Midbrain (tissue), 1 donor: ENCODE results near the gene CCDC85B.

Source experiments
- DNase-seq: peaks from one replicate; lab custom pipeline; 2025; lab: John Stamatoyannopoulos, UW

Gene CCDC85B

GRCh38 chr11:65869643-65870306 is 20.7 kb upstream of the CCDC85B start:
- no peak for DNase-seq

DNA sequence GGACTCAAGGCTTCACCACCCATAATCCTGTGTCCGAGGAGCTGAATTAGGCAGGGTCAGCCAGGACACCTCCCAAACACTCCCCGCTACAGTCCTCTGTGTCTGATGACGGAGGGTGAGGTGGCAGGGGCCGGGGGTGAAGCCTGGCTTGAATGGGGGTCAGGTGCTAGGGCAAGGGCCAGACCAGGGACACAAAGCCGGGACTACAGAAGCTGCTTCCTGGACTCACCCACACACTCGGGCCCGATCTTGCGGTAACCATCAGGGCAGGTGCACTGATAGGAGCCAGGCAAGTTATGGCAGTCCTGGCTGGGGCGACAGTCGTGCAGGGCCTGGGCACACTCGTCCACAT is 20.2 kb upstream of the CCDC85B start:
- no peak for DNase-seq

DNA sequence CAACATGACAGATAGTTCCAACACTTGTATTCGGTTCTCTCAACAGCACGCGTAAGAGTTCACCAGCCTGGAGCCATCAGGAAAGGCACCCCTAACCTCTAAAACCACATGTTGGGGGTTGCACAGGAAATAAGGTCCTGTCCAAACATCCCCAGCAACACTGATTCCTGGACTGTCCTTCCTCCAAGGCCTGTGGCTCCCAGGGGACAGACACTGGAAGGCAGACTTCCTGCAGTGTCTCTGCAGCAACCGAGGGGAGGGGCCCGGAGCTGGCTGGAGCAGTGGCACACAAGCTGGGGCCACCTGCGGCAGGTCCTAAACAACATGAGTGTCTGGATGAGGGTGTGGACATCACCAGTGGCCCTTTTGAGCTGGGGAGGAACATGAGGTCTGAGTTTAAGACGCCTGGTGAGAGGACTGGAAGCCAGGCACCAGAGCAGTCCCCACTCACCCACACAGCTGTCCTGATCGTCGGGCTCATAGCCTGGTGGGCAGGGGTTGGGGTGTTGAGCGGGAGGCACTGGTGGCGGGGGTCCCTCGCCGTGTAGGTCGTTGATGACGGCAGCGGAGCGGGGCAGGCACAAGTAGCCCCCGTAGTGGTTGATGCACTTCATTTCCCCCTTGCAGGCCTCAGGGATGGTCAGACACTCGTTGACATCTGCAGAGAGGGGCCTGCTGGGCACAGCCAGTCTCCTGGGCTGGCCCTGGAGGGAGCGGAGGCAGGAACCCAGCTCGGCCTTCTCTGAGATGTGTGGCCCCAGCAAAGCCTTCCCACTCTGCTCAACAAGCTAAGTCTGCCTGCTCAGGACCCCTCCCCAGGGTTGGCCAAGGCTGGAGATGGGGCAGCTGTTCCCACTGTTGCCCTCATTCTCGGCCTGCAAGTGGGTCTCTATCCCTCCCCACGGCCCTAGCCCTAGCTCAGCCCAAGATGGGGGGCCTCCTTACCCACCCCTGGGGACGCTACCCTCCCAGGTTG is 19.5 kb upstream of the CCDC85B start:
- no peak for DNase-seq

DNA sequence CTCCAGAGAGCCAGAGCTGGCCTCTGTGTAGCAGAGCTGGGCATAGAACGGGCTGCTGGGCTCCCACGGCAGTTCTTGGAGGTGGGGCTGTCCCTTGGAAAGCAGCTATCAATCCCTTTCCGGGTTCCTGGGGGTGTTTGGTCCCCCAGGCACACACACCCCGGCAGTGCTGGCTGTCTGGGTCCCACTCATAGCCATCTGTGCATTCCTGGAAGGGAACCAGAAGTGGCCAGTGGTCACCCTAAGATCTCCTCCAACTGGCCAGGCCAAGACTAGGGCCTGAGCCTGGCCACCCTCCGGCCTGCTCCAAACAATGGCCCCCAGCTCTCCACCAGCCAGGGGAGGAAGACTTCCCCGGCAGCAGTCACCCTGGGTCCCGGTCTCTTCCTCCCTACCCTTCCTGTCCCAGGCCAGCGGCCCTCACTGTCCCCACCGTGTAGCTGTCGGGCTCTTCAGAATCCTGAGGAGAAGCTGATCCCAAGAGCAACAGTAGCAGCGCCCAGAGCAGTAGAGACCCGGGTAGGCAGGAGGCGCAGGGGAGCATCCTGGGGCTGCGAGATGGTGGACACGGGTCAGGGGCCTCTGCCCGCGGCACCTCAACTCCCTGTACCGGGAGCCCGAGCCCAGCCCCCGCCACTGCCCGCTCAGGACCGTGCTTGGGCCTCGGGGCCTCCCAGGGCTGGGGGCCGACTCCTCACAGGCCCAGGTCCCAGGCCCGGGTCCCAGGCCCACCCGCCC is 18.5 kb upstream of the CCDC85B start:
- DNase-seq: peak; percentile 3

DNA sequence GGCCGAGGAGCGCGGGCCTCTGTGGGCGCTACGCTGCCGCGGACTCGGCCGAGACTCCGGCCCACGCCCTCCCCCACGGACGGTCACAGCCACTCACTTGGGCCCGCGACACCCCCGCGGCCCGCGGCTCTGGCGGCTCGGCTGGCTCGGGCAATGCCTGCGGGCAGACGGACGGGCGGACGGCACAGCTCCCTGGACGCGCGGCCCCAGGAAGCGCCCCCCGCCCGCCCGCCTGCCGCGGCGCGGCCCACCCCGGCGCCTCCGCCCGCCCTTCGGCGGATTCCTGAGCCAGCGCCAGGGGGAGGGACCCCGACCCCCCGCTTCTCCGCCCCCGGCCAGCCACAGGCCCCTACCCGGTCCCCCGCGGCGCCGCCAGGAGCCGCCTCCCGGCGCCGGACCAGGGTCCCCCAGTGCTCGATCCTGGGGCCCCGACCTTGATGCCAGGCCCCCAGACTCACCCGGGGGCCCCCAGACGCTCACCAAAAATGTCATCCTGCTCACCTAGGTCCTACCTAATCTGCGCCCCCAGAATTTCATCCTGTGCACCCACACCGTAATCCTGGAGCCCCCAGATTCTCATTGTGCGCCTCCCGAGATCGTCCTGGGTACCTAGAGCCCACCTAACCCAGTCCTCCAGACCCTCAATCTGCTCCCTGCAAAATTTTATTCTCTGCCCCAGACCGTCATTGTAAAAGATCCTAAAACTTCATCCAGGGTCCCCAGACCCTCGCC is 17.7 kb upstream of the CCDC85B start, which contains the start of gene EFEMP2:
Gene EFEMP2, minus strand, starts transcription at position 215 of the 732 bp plus-strand sequence. CDS start 446 bp downstream, outside the sequence.
- no peak for DNase-seq

- DNase-seq: peak; percentile 94
These were observed 16.9 kb upstream of the CCDC85B start for GRCh38 chr11:65873318-65874156.

DNA sequence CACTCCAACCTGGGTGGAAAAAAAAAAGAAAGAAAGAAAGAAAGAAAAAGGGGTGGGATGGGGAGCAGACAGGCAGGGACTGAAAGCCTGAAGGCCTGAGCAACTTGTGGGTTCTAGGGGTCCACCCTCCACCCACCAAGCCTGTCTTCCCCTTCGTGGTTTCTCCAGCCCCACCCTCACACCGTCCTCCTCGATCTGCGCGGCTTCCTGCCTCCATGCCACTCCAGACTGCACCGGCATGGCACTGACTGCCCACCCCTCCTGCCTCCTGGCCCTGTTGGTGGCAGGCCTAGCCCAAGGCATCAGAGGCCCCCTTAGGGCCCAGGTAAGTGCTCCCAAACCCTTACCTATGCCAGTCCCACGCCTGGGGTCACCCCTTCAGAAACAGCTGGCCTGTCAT is 10.9 kb upstream of the CCDC85B start, which contains the start of gene CTSW:
Gene CTSW, plus strand, starts transcription at position 221 of the 400 bp plus-strand sequence. Its CDS starts 18 bp downstream, at position 239.
- DNase-seq: no peak

DNA sequence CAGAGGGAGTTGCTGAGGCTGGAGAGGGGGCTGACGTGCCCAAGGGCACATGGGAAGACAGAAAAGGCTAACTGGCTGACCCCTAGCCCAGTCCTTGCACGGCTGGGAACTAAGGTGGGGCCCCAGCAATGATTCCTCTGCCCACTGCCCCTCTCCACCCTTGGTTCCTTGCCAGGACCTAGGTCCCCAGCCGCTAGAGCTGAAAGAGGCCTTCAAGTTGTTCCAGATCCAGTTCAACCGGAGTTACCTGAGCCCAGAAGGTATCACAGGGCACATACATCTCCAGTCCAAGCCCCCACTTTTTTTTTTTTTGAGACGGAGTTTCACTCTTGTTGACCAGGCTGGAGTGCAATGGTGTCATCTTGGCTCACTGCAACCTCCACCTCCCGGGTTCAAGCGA is 10.4 kb upstream of the CCDC85B start:
- no peak for DNase-seq

GRCh38 chr11:65880844-65881421 is 9.5 kb upstream of the CCDC85B start:
- no peak for DNase-seq

- DNase-seq: no peak
These were observed 8.1 kb upstream of the CCDC85B start for GRCh38 chr11:65882120-65883057.

GRCh38 chr11:65883058-65883761 is 7.3 kb upstream of the CCDC85B start:
- no peak for DNase-seq

DNA sequence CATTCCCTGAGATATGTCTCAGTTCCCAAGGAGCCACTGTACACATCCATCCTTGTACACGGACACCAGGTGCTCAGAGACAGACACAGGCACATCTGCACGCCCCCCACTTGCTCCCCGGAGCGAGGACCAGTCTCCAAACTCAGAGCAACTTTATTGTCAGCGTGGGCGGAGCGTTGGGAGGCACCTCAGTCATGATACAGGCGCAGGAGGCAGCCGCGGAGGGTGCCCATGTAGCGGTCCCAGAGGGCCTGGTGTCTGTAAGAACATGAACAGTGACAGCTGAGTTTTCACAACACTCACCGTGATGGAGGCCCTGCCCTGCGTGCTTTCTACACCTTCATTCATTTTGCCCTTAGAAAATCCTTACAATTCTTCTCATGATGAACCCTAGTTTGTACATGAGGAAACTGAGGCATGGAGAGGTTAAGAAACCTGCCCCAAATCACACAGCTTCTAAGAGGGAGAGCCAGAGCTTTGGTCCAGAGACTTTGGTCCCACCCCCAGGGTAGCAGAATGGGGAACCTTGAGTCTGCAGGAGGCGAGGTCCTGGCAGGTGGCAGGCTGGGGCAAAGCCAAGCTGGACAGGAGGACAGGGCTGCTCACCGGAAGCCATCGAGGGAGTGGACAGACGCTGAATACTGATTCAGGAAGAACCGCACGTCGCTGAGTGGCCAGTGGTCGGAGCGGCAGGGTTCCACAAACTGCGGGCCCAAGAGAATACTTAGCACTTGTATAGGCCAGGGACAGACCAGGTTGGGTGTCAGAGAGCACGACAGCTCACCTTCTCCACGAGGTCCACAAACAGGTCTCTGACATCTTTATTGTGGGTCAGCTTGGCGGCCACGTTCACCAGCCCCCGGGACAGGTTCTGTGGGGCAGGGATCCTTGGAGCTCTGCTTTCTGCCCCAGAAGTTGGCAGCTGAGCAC is 6.4 kb upstream of the CCDC85B start:
- DNase-seq: no peak

DNA sequence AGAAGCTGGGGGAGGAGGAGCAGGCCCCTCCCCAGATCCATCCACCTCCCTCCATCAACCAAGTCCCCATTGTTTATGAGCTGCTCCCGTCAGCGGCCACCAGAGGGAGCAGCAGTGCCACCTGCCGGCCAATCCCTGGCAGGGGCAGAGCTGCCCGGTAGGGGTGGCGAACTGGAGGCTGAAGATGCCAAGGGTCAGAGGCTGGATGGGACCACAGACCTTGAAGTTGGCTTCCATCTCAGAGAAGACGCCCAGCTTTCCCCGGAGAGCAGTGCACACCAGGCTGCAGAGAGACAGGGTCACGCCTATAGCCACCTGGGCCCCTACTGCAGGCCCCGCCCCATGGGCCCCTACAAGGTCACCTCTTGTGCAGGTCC is 5.8 kb upstream of the CCDC85B start:
- peak; percentile 80 for DNase-seq

DNA sequence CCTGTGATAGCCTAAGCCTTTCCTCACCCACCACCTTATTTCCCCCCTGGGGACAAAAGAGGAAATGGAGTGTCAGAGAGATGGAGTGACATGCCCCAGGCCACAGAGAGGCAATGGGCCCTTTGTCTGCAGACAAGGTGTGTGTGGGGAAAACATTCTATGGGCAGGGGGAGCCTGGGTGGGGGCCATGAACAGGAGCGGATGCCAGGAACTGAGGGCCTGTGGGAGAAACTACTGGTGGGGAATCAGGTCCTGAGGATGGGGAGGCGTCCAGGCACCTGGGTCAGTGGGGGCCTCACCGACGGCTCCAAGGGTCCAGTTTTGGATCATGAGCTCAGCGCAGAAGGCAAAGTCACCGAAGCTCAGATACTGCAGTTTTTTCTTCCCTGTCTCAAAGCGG is 5.2 kb upstream of the CCDC85B start:
- DNase-seq: no peak

DNA sequence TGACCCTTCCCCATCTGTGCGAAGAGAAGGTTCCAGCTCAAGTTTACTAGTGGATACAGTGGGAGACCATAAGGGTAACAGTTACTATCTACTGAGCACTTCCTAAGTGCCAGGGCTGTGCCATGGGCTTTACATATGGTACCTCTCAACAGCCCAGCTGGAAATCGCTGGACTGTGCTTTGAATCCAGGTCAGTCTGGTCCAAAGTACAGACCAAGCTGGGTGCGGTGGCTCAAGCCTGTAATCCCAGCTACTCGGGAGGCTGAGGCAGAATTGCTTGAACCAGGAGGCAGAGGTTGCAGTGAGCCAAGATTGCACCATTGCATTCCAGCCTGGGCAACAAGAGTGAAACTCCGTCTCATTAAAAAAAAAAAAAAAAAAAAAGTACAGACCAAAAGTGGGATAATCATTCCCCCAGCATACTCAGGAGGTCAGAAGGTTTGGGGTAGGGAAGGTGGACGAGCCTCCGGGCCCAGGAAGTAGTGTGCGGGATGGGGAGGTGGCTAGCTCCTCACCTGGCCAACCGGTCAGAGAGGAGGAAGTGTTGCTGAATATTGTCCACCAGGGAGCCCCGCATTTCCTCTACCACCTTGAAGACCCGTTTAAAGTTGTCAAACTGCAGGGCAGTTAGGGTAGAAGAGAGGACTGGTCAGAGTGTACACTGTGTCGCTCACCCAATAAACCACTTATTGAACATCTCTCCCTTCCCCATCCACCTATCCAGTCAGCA is 4.5 kb upstream of the CCDC85B start:
- DNase-seq: no peak

DNA sequence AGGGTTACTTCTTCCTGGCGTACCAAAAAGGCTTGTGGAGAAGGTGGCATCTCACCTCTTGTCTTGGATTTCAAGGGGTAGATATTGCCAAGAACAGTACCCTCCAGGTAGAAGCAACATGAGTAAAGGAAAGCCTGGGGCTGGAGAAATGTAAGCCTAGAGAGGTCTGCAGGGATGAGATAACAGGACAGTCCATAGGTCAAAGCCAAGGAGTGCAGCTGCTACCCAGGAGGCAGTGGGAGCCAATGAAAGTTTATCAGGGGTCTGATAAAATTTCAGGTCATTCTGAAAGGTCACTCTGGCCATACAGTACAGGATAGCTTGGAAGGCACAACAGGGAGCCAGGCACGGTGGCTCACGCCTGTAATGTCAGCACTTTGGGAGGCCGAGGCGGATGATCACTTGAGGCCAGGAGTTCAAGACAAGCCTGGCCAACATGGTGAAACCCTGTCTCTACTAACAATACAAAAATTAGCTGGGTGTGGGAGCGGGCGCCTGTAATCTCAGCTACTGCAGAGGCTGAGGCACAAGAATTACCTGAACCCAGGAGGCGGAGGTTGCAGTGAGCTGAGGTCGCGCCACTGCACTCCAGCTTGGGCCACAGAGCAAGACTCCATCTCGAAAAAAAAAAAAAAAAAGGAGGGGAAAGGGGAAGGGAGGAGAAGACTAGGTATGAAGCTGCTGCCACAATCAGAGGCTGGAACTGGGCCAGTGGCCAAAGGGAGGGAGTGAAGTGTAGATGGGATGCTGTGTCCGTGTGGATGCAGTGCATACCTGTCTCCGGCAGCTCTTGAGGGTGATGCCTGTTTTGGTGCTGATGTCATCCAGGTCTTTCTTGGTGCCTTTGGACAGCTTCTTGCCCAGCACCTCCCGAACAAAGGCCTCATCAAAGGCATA is 3.4 kb upstream of the CCDC85B start:
- DNase-seq: no peak
